ENCODE results near the gene ZWILCH. TPM values are rescaled to one million over a fixed set of nuclear protein-coding genes. Genes with fewer than 3 reads are reported as not detected.

ZWILCH gene
- polyA plus RNA-seq, 2 donors: 4.5 to 7.9 TPM

DNA sequence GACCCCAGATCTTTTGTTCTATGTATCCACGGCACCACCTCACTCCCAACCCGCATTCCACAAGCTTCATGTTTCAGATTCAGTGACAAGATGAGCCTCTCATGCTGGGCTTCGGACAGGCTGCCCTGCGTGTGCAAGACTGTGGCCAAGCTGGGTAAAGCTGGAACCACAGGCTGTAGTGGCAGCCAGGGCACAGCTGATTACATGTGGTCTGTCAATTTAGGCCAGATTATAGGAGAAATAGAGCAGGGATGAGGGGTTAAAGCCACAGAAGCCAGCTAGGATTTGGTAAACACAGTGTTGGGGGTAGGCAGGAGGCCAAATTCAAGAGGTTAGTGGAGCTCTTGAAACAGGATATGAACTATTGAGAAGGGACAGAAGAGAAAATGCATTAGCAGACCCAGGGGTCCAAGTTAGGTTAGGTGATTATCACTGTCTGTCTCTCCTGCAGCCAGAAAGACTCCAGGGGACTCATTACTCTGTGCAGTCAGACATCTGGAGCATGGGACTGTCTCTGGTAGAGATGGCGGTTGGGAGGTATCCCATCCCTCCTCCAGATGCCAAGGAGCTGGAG lies 20.5 kb upstream of the ZWILCH start:
- Histone ChIP-seq H3K36me3 (ENCODE audit: control insufficient read depth in 2 of 2, insufficient read depth in 2 of 2, low read length in 1 of 2) (peaks cover 2 to 28% of the 10 kb centered on the region in 2 donors), H3K4me3 (ENCODE audit: low read depth in 1 of 2, low read length in 2 of 2) (no peak overlapping the region), H3K27ac (ENCODE audit: low read depth in 2 of 2, low read length in 1 of 2) (no peak overlapping the region), H3K4me1 (ENCODE audit: control insufficient read depth in 2 of 2, insufficient read depth in 2 of 2, low read length in 1 of 2) (peaks cover 0 to 3% of the 10 kb centered on the region in 2 donors), H3K9me3 (ENCODE audit: control insufficient read depth in 2 of 2, insufficient read depth in 1 of 2, low read depth in 1 of 2, low read length in 1 of 2) (no peaks in the 10 kb centered on the region), H3K27me3 (ENCODE audit: control insufficient read depth in 1 of 2, insufficient read depth in 2 of 2, low read length in 2 of 2) (no peaks in the 10 kb centered on the region)
- WGBS, 2 donors: 91 to 94% methylated on average over 5 of the region's 5 CpGs

GRCh38 chr15:66486887-66487286 lies 18.2 kb upstream of the ZWILCH start:
- Histone ChIP-seq H3K36me3 (ENCODE audit: control insufficient read depth in 2 of 2, insufficient read depth in 2 of 2, low read length in 1 of 2) (peaks cover 15 to 31% of the 10 kb centered on the region in 2 donors), H3K4me1 (ENCODE audit: control insufficient read depth in 2 of 2, insufficient read depth in 2 of 2, low read length in 1 of 2) (peaks cover 0 to 4% of the 10 kb centered on the region in 2 donors), H3K9me3 (ENCODE audit: control insufficient read depth in 2 of 2, insufficient read depth in 1 of 2, low read depth in 1 of 2, low read length in 1 of 2) (no peaks in the 10 kb centered on the region), H3K27me3 (ENCODE audit: control insufficient read depth in 1 of 2, insufficient read depth in 2 of 2, low read length in 2 of 2) (no peaks in the 10 kb centered on the region), H3K27ac (ENCODE audit: low read depth in 2 of 2, low read length in 1 of 2) (no peak overlapping the region), H3K4me3 (ENCODE audit: low read depth in 1 of 2, low read length in 2 of 2) (no peak overlapping the region)
- 94 to 96% methylated on average over 3 of the region's 3 CpGs for WGBS, 2 donors

GRCh38 chr15:66488525-66488924 lies 16.6 kb upstream of the ZWILCH start:
- 87 to 90% methylated on average over 5 of the region's 5 CpGs for WGBS, 2 donors
- no peaks in the 10 kb centered on the region for H3K9me3 ChIP-seq (ENCODE audit: control insufficient read depth in 2 of 2, insufficient read depth in 1 of 2, low read depth in 1 of 2, low read length in 1 of 2)
- H3K36me3 ChIP-seq (ENCODE audit: control insufficient read depth in 2 of 2, insufficient read depth in 2 of 2, low read length in 1 of 2): peaks cover 16 to 23% of the 10 kb centered on the region in 2 donors
- peaks cover 0 to 2% of the 10 kb centered on the region in 2 donors for H3K4me1 ChIP-seq (ENCODE audit: control insufficient read depth in 2 of 2, insufficient read depth in 2 of 2, low read length in 1 of 2)
- no peaks in the 10 kb centered on the region for H3K27me3 ChIP-seq (ENCODE audit: control insufficient read depth in 1 of 2, insufficient read depth in 2 of 2, low read length in 2 of 2)
- no peak overlapping the region for H3K27ac ChIP-seq (ENCODE audit: low read depth in 2 of 2, low read length in 1 of 2)
- H3K4me3 ChIP-seq (ENCODE audit: low read depth in 1 of 2, low read length in 2 of 2): no peak overlapping the region

- WGBS, 2 donors: 49 to 59% methylated on average over 6 of the region's 6 CpGs
- peaks cover 0 to 2% of the 10 kb centered on the region in 2 donors for H3K4me1 ChIP-seq (ENCODE audit: control insufficient read depth in 2 of 2, insufficient read depth in 2 of 2, low read length in 1 of 2)
- no peak overlapping the region for H3K27ac ChIP-seq (ENCODE audit: low read depth in 2 of 2, low read length in 1 of 2)
- H3K9me3 ChIP-seq (ENCODE audit: control insufficient read depth in 2 of 2, insufficient read depth in 1 of 2, low read depth in 1 of 2, low read length in 1 of 2): no peaks in the 10 kb centered on the region
- no peaks in the 10 kb centered on the region for H3K27me3 ChIP-seq (ENCODE audit: control insufficient read depth in 1 of 2, insufficient read depth in 2 of 2, low read length in 2 of 2)
- no peak overlapping the region for H3K4me3 ChIP-seq (ENCODE audit: low read depth in 1 of 2, low read length in 2 of 2)
- peaks cover 18 to 26% of the 10 kb centered on the region in 2 donors for H3K36me3 ChIP-seq (ENCODE audit: control insufficient read depth in 2 of 2, insufficient read depth in 2 of 2, low read length in 1 of 2)
Observed at GRCh38 chr15:66489179-66489791, 15.8 kb upstream of the ZWILCH start.

GRCh38 chr15:66491846-66492245 lies 13.3 kb upstream of the ZWILCH start:
- no peak overlapping the region for H3K4me3 ChIP-seq (ENCODE audit: low read depth in 1 of 2, low read length in 2 of 2)
- H3K4me1 ChIP-seq (ENCODE audit: control insufficient read depth in 2 of 2, insufficient read depth in 2 of 2, low read length in 1 of 2): peaks cover 2 to 4% of the 10 kb centered on the region in 2 donors
- no peaks in the 10 kb centered on the region for H3K9me3 ChIP-seq (ENCODE audit: control insufficient read depth in 2 of 2, insufficient read depth in 1 of 2, low read depth in 1 of 2, low read length in 1 of 2)
- WGBS, 2 donors: 86 to 91% methylated on average over 3 of the region's 3 CpGs
- peaks cover 17 to 21% of the 10 kb centered on the region in 2 donors for H3K36me3 ChIP-seq (ENCODE audit: control insufficient read depth in 2 of 2, insufficient read depth in 2 of 2, low read length in 1 of 2)
- no peaks in the 10 kb centered on the region for H3K27me3 ChIP-seq (ENCODE audit: control insufficient read depth in 1 of 2, insufficient read depth in 2 of 2, low read length in 2 of 2)
- no peak overlapping the region for H3K27ac ChIP-seq (ENCODE audit: low read depth in 2 of 2, low read length in 1 of 2)

DNA sequence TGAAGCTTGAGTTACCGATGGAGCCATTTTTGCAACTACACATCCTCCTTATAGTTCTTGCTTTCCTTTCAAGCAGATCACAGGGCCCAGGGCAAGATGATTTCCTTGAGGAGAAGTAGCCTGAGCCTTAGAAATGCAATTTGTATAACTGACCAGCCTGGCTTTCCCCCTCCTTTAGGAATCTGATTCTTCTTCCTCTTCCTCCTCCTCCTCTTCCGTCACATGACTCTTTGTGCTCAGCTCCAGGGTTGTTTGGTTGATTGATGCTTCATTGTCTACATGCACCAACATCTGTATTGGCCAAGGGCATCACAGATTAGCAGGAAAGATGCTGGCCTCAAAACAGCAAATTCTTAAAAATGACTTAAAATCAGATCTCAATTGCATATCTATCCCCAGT lies 10.9 kb upstream of the ZWILCH start:
- Histone ChIP-seq H3K36me3 (ENCODE audit: control insufficient read depth in 2 of 2, insufficient read depth in 2 of 2, low read length in 1 of 2) (peaks cover 16 to 17% of the 10 kb centered on the region in 2 donors), H3K4me3 (ENCODE audit: low read depth in 1 of 2, low read length in 2 of 2) (no peak overlapping the region), H3K27me3 (ENCODE audit: control insufficient read depth in 1 of 2, insufficient read depth in 2 of 2, low read length in 2 of 2) (no peaks in the 10 kb centered on the region), H3K4me1 (ENCODE audit: control insufficient read depth in 2 of 2, insufficient read depth in 2 of 2, low read length in 1 of 2) (peaks cover 2 to 5% of the 10 kb centered on the region in 2 donors), H3K9me3 (ENCODE audit: control insufficient read depth in 2 of 2, insufficient read depth in 1 of 2, low read depth in 1 of 2, low read length in 1 of 2) (no peaks in the 10 kb centered on the region), H3K27ac (ENCODE audit: low read depth in 2 of 2, low read length in 1 of 2) (no peak overlapping the region)
- WGBS, 2 donors: 84 to 88% methylated on average over 2 of the region's 2 CpGs

DNA sequence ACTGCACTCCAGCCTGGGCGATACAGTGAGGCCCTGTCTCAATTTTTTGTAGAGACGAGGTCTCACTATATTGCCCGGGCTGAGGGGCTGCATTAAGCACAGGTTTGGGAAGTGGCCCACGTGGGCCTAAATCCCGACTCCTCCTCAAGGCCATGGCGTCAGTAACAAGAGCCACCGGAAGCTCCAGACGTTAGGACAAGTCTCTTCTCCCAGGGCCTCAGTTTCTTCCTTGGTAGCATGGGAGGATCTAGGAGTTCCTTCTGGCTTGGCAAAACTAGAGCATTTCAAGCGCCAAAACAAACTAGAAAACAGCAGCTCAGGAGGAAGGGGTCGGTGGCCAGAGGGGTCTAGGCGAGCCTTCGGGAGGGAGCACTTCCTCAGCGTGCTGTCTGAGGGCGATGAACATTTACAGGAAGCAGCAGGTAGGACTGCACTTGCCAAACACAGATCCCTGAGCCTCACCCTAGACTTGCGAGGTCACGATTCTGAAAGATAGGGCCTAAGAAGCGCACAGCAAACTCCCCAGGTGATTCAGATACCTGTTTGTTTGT lies 8.1 kb upstream of the ZWILCH start:
- WGBS, 2 donors: 12 to 16% methylated on average over 17 of the region's 17 CpGs
- H3K4me1 ChIP-seq (ENCODE audit: control insufficient read depth in 2 of 2, insufficient read depth in 2 of 2, low read length in 1 of 2): peaks cover 0 to 5% of the 10 kb centered on the region in 2 donors

DNA sequence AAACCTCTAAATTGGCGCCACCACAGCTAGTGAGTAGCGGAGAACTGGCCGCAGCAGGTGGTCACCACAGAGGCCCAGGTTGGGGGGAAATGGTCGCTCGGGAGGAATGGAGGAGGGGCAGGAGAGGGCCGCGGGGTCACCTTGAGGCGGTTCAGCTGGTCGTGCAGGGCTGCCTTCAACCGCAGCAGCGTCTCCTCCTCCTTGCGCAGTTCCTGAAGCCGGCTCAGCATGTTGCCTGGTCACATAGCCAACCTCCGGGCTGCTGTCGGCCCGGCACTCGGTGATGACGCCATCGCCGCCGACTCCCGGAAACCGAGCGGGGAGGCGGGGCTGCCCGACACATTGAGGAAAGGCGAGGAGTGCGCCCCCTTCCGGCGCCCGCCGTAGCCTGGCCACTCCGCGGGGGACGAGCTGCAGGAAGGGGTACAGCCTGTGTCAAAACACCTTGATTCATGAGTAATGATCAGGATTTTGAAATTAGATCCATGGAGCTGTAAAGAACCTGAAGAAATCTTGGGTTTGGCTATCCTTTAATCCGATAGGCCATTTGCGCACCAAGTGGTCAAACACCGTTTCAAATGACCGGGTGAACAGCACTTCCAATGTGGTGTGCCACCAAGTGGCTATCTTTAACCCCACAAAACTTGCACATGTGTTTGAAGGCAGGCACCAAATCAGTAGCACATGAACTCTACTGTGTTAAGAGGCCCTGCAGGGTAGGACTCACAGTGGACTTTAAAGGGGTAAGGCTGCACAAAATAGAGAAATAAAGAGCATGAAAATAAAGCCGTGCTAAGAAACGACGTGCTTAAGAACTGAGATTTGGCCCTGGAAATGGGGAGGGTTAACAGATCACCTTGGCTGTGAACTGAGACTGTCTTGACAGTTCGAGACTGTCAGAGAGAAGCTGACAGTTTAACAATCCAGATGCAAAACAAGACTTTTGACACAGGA lies 7.3 kb upstream of the ZWILCH start, which contains the start of gene SNAPC5:
SNAPC5 (minus strand) TSS at position 261 of the 954 bp plus-strand sequence; CDS start at position 230, 31 bp downstream.
- H3K27ac ChIP-seq (ENCODE audit: low read depth in 2 of 2, low read length in 1 of 2): peak within 1 kb of the TSS; percentile 95 to 97
- H3K9me3 ChIP-seq (ENCODE audit: control insufficient read depth in 2 of 2, insufficient read depth in 1 of 2, low read depth in 1 of 2, low read length in 1 of 2): no peaks in the 10 kb centered on the region
- H3K27me3 ChIP-seq (ENCODE audit: control insufficient read depth in 1 of 2, insufficient read depth in 2 of 2, low read length in 2 of 2): no peaks in the 10 kb centered on the region
- 7 to 8% methylated on average over 42 to 43 of the region's 43 CpGs for WGBS, 2 donors
- H3K4me3 ChIP-seq (ENCODE audit: low read depth in 1 of 2, low read length in 2 of 2): peak within 1 kb of the TSS; percentile 73 to 85
- peaks cover 11 to 26% of the 10 kb centered on the region in 2 donors for H3K36me3 ChIP-seq (ENCODE audit: control insufficient read depth in 2 of 2, insufficient read depth in 2 of 2, low read length in 1 of 2)
- H3K4me1 ChIP-seq (ENCODE audit: control insufficient read depth in 2 of 2, insufficient read depth in 2 of 2, low read length in 1 of 2): peaks cover 0 to 5% of the 10 kb centered on the region in 2 donors

More for the DNA sequence above, 8.1 kb upstream of the ZWILCH start:
- peaks cover 9 to 26% of the 10 kb centered on the region in 2 donors for H3K36me3 ChIP-seq (ENCODE audit: control insufficient read depth in 2 of 2, insufficient read depth in 2 of 2, low read length in 1 of 2)
- H3K27me3 ChIP-seq (ENCODE audit: control insufficient read depth in 1 of 2, insufficient read depth in 2 of 2, low read length in 2 of 2): no peaks in the 10 kb centered on the region
- H3K4me3 ChIP-seq (ENCODE audit: low read depth in 1 of 2, low read length in 2 of 2): peak overlapping the region; percentile 73 to 85
- H3K9me3 ChIP-seq (ENCODE audit: control insufficient read depth in 2 of 2, insufficient read depth in 1 of 2, low read depth in 1 of 2, low read length in 1 of 2): no peaks in the 10 kb centered on the region
- peak overlapping the region; percentile 95 to 97 for H3K27ac ChIP-seq (ENCODE audit: low read depth in 2 of 2, low read length in 1 of 2)
